GM23338 (cell line): Measurements from ENCODE around the gene CLEC12A. TPM values are rescaled to one million over a fixed set of nuclear protein-coding genes. Genes with fewer than 3 reads are reported as not detected.

Experiments
- ATAC-seq: fragments of 200-7000 bp; cut with Tn5 transposase; 3 replicates; pipeline ENCODE4 v1.9.1; 2020
- DNase-seq: peaks from one replicate; pipeline ENCODE4 v3.0.0-alpha.2; 2015; ENCODE audit warnings: low spot score
- H2AFZ ChIP-seq: fragments of 200-600 bp; sonication (generic); 2 replicates; pipeline ENCODE4 v1.8.0; 2016; ENCODE audit warnings: antibody characterized with exemption, mild to moderate bottlenecking, moderate library complexity
- H3F3A ChIP-seq: fragments of 200-600 bp; sonication (generic); replicated peaks from 2 replicates; pipeline ENCODE4 v1.8.0; 2017; ENCODE audit warnings: antibody characterized with exemption, mixed run types, low read depth
- H3K27ac ChIP-seq: fragments of 200-600 bp; sonication (generic); 2 replicates; pipeline ENCODE4 v1.6.1; 2016; ENCODE audit warnings: low read depth
- H3K27me3 ChIP-seq: fragments of 200-600 bp; sonication (generic); 2 replicates; pipeline ENCODE4 v1.8.0; 2016; ENCODE audit warnings: mild to moderate bottlenecking, mixed run types, moderate library complexity; ENCODE audit not compliant: insufficient read depth
- H3K36me3 ChIP-seq: fragments of 200-600 bp; sonication (generic); 2 replicates; pipeline ENCODE4 v1.8.0; 2016; ENCODE audit warnings: mild to moderate bottlenecking; ENCODE audit not compliant: insufficient read depth
- H3K4me1 ChIP-seq: fragments of 200-600 bp; sonication (generic); 2 replicates; pipeline ENCODE4 v1.8.0; 2016; ENCODE audit warnings: mild to moderate bottlenecking, moderate library complexity; ENCODE audit not compliant: insufficient read depth
- H3K4me2 ChIP-seq: fragments of 200-600 bp; sonication (generic); 2 replicates; pipeline ENCODE4 v1.7.1; 2017; ENCODE audit warnings: mixed run types
- H3K4me3 ChIP-seq: fragments of 200-600 bp; sonication (generic); 2 replicates; pipeline ENCODE4 v1.6.1; 2016; ENCODE audit warnings: mixed run types
- H3K79me2 ChIP-seq: fragments of 200-600 bp; sonication (generic); replicated peaks from 2 replicates; pipeline ENCODE4 v1.8.0; 2017; ENCODE audit warnings: mild to moderate bottlenecking; ENCODE audit not compliant: insufficient read depth
- H3K9me2 ChIP-seq: fragments of 200-600 bp; sonication (generic); 2 replicates; pipeline ENCODE4 v1.8.0; 2017; ENCODE audit not compliant: insufficient read depth
- H4K20me1 ChIP-seq: fragments of 200-600 bp; sonication (generic); replicated peaks from 2 replicates; pipeline ENCODE4 v1.8.0; 2017; ENCODE audit warnings: mild to moderate bottlenecking; ENCODE audit not compliant: insufficient read depth
- H3K27ac Mint-ChIP-seq: 2 replicates; pipeline ENCODE4 v1.8.0; 2020; ENCODE audit warnings: inconsistent platforms, mild to moderate bottlenecking, moderate library complexity, mixed read lengths
- H3K27me3 Mint-ChIP-seq: 3 replicates; pipeline ENCODE4 v1.8.0; 2022; ENCODE audit warnings: low read depth, mild to moderate bottlenecking, moderate library complexity, mixed read lengths, inconsistent platforms; ENCODE audit not compliant: insufficient read depth, poor library complexity
- H3K36me3 Mint-ChIP-seq: 3 replicates; pipeline ENCODE4 v1.8.0; 2021; ENCODE audit warnings: low read depth, mild to moderate bottlenecking, inconsistent platforms, moderate library complexity, mixed read lengths
- H3K4me1 Mint-ChIP-seq: 3 replicates; pipeline ENCODE4 v1.8.0; 2020; ENCODE audit warnings: mild to moderate bottlenecking, inconsistent platforms, mixed read lengths
- H3K4me3 Mint-ChIP-seq: 3 replicates; pipeline ENCODE4 v1.8.0; 2021; ENCODE audit warnings: moderate library complexity, mild to moderate bottlenecking, inconsistent platforms, mixed read lengths
- H3K9me3 Mint-ChIP-seq: 3 replicates; pipeline ENCODE4 v1.8.0; 2020; ENCODE audit warnings: moderate library complexity, mild to moderate bottlenecking, inconsistent platforms, mixed read lengths
- CREB1 ChIP-seq: fragments of 250-450 bp; sonication (Bioruptor Pico); IDR thresholded peaks from 2 replicates; pipeline ENCODE4 v1.5.0; 2020; ENCODE audit warnings: low read depth, mild to moderate bottlenecking, moderate library complexity
- CTCF ChIP-seq, 2 experiments: fragments of 200-600 bp in 1 of 2; sonication (generic) in 1 of 2; conservative IDR thresholded peaks; 2 replicates each; pipeline versions ENCODE4 v1.5.1 to v1.6.1; 2016 to 2017; ENCODE audit warnings: antibody characterized with exemption in 2 of 2, low read depth in 2 of 2, mild to moderate bottlenecking in 2 of 2, moderate library complexity in 1 of 2
- ETS1 ChIP-seq: IDR thresholded peaks from 2 replicates; pipeline ENCODE4 v1.6.1; 2016; ENCODE audit warnings: antibody characterized with exemption
- EZH2 ChIP-seq: fragments of 200-600 bp; sonication (generic); IDR thresholded peaks from one replicate; pipeline ENCODE4 v1.8.0; 2017; ENCODE audit warnings: antibody characterized with exemption, mild to moderate bottlenecking, low read depth; ENCODE audit not compliant: unreplicated experiment
- EZH2phosphoT487 ChIP-seq: fragments of 200-600 bp; sonication (generic); IDR thresholded peaks from one replicate; pipeline ENCODE4 v1.8.1; 2018; ENCODE audit warnings: antibody characterized with exemption; ENCODE audit not compliant: unreplicated experiment
- JUNB ChIP-seq: IDR thresholded peaks from one replicate; pipeline ENCODE4 v1.6.1; 2016; ENCODE audit warnings: antibody characterized with exemption; ENCODE audit not compliant: unreplicated experiment
- NANOG ChIP-seq: IDR thresholded peaks from 2 replicates; pipeline ENCODE4 v1.6.1; 2016; ENCODE audit warnings: antibody characterized with exemption, borderline replicate concordance
- POLR2AphosphoS5 ChIP-seq: IDR thresholded peaks from 2 replicates; pipeline ENCODE4 v1.6.1; 2016; ENCODE audit warnings: antibody characterized with exemption, low read depth
- REST ChIP-seq: IDR thresholded peaks from one replicate; pipeline ENCODE4 v1.6.1; 2018; ENCODE audit warnings: antibody characterized with exemption; ENCODE audit not compliant: unreplicated experiment
- STAT1 ChIP-seq: IDR thresholded peaks from one replicate; pipeline ENCODE4 v1.6.1; 2016; ENCODE audit warnings: antibody characterized with exemption; ENCODE audit not compliant: unreplicated experiment
- ZNF114 ChIP-seq: fragments of 250-450 bp; sonication (Bioruptor Pico); IDR thresholded peaks from 2 replicates; pipeline ENCODE4 v1.5.0; 2020; ENCODE audit warnings: mild to moderate bottlenecking, moderate library complexity
- ZNF331 ChIP-seq: fragments of 250-450 bp; sonication (Bioruptor Pico); IDR thresholded peaks from 2 replicates; pipeline ENCODE4 v1.5.0; 2020; ENCODE audit warnings: low read depth, mild to moderate bottlenecking, moderate library complexity
- ZNF462 ChIP-seq: fragments of 250-450 bp; sonication (Bioruptor Pico); IDR thresholded peaks from 2 replicates; pipeline ENCODE4 v1.5.0; 2020; ENCODE audit warnings: mild to moderate bottlenecking, moderate library complexity
- polyA plus RNA-seq: library from polyadenylated mRNA; unstranded; fragments of >200 nt; fragmentation: Nextera tagmentation; extraction: Ambion mirVana; gene quantifications from 2 replicates; pipeline ENCODE4 v1.2.1, GENCODE V29; 2016
- total RNA-seq: library from RNA; depleted of rRNA; stranded (reverse); fragments of >200 nt; shearing (Covaris generic); gene quantifications from 2 replicates; pipeline ENCODE4 v1.2.3, GENCODE V29; 2014

The CLEC12A gene
- total and polyA plus RNA-seq, 2 experiments from 2014 or later: not detected

GRCh38 chr12:10001171-10001776, 30.1 kb downstream of the CLEC12A start:
- Histone ChIP-seq H3F3A (no peaks in the 10 kb centered on the region), H3K4me2 (no peak overlapping the region), H3K9me2 (no peaks in the 10 kb centered on the region), H3K27me3 (no peaks in the 10 kb centered on the region), H3K36me3 (no peaks in the 10 kb centered on the region), H4K20me1 (no peaks in the 10 kb centered on the region), H3K79me2 (no peaks in the 10 kb centered on the region), H3K4me1 (no peaks in the 10 kb centered on the region), H3K27ac (no peak overlapping the region), H3K4me3 (no peak overlapping the region), H2AFZ (peak overlapping the region; percentile 44; the same call in 1 of the 2 replicates)
- no peak for DNase-seq
- no peaks in the 10 kb centered on the region for H3K36me3 Mint-ChIP-seq
- H3K27ac Mint-ChIP-seq: no peak overlapping the region
- no peak for ATAC-seq
- no peaks in the 10 kb centered on the region for H3K4me1 Mint-ChIP-seq
- H3K4me3 Mint-ChIP-seq: no peak overlapping the region
- no peak for TF ChIP-seq JUNB
- no peak for TF ChIP-seq CTCF (conservative IDR thresholded peaks at IDR 0.05; ENCODE audit: low read depth in 2 of 2)
- no peak for TF ChIP-seq CREB1
- no peak for TF ChIP-seq STAT1
- no peak for TF ChIP-seq EZH2
- TF ChIP-seq EZH2phosphoT487: no peak
- TF ChIP-seq ZNF331: no peak
- TF ChIP-seq ZNF462 (CRISPR knock-in tag): no peak
- no peak for TF ChIP-seq ZNF114 (CRISPR knock-in tag)
- TF ChIP-seq REST: no peak
- no peak for TF ChIP-seq POLR2AphosphoS5
- no peak for TF ChIP-seq NANOG
- no peak for TF ChIP-seq ETS1
- H3K27me3 Mint-ChIP-seq: no peaks in the 10 kb centered on the region
- H3K9me3 Mint-ChIP-seq: no peaks in the 10 kb centered on the region
